ENCODE data around the gene SNX13.

The SNX13 gene

GRCh38 chr7:17984288-17984687, 44.0 kb upstream of the SNX13 start:
- no peak overlapping the region for H3K4me3 ChIP-seq (ENCODE audit: low read depth, low read length)
- DNase-seq (ENCODE audit: low read depth, low spot score): no peak
- in situ Hi-C loops (cut with HindIII; ENCODE audit: low sequenced_read_pairs): no loop called here
- TF ChIP-seq CTCF (IDR thresholded peaks at IDR 0.05; ENCODE audit: low read depth, low read length): no peak

GRCh38 chr7:17983221-17984062, 43.1 kb upstream of the SNX13 start:
- in situ Hi-C loops (cut with HindIII; ENCODE audit: low sequenced_read_pairs): no loop called here
- DNase-seq (ENCODE audit: low read depth, low spot score): no peak
- TF ChIP-seq CTCF (IDR thresholded peaks at IDR 0.05; ENCODE audit: low read depth, low read length): no peak
- no peak overlapping the region for H3K4me3 ChIP-seq (ENCODE audit: low read depth, low read length)

- H3K4me3 ChIP-seq (ENCODE audit: low read depth, low read length): no peak overlapping the region
- no peak for TF ChIP-seq CTCF (IDR thresholded peaks at IDR 0.05; ENCODE audit: low read depth, low read length)
- DNase-seq (ENCODE audit: low read depth, low spot score): no peak
- in situ Hi-C loops (cut with HindIII; ENCODE audit: low sequenced_read_pairs): no loop called here
These were observed 36.7 kb upstream of the SNX13 start for GRCh38 chr7:17976952-17977351.

GRCh38 chr7:17971411-17971810, 31.1 kb upstream of the SNX13 start:
- H3K4me3 ChIP-seq (ENCODE audit: low read depth, low read length): no peak overlapping the region
- peak; percentile 32 for DNase-seq (ENCODE audit: low read depth, low spot score)
- TF ChIP-seq CTCF (IDR thresholded peaks at IDR 0.05; ENCODE audit: low read depth, low read length): no peak
- in situ Hi-C loops (cut with HindIII; ENCODE audit: low sequenced_read_pairs): no loop called here

- no peak for DNase-seq (ENCODE audit: low read depth, low spot score)
- no peak overlapping the region for H3K4me3 ChIP-seq (ENCODE audit: low read depth, low read length)
- in situ Hi-C loops (cut with HindIII; ENCODE audit: low sequenced_read_pairs): no loop called here
- TF ChIP-seq CTCF (IDR thresholded peaks at IDR 0.05; ENCODE audit: low read depth, low read length): no peak
These were observed 28.8 kb upstream of the SNX13 start for GRCh38 chr7:17968791-17969715.

GRCh38 chr7:17966706-17967105, 26.4 kb upstream of the SNX13 start:
- no peak overlapping the region for H3K4me3 ChIP-seq (ENCODE audit: low read depth, low read length)
- TF ChIP-seq CTCF (IDR thresholded peaks at IDR 0.05; ENCODE audit: low read depth, low read length): no peak
- DNase-seq (ENCODE audit: low read depth, low spot score): no peak
- in situ Hi-C loops (cut with HindIII; ENCODE audit: low sequenced_read_pairs): no loop called here

Data from astrocyte of the spinal cord (primary cell).